RWPE1 (cell line): ENCODE measurements around the gene NCKAP5.

Source experiments
- CTCF ChIA-PET: fragments of 350-600 bp; sonication (Branson Sonifier 250); formaldehyde crosslinking; extraction: SDS; loops from one replicate; lab custom pipeline; 2021; lab: Yijun Ruan, JAX
- POLR2A ChIA-PET: fragments of 400-600 bp; formaldehyde crosslinking; extraction: SDS; loops from one replicate; lab custom pipeline; 2020; ENCODE audit warnings: antibody characterized with exemption; ENCODE audit not compliant: low non-redundant PET; lab: Yijun Ruan, JAX
- DNase-seq: peaks from one replicate; pipeline ENCODE4 v3.0.0; 2012; ENCODE audit warnings: low spot score
- H3K27ac ChIP-seq: fragments of 450-650 bp; 2 replicates; pipeline ENCODE4 v1.5.1; 2017
- CTCF ChIP-seq: fragments of 450-650 bp; conservative IDR thresholded peaks from 2 replicates; pipeline ENCODE4 v1.5.1; 2017; ENCODE audit warnings: low read depth, mild to moderate bottlenecking

NCKAP5 gene

GRCh38 chr2:133362061-133362476 lies 206.2 kb downstream of the NCKAP5 start:
- DNase-seq, result peak; percentile 15
- TF ChIP-seq CTCF, result no peak
- H3K27ac ChIP-seq, result no peak overlapping the region

GRCh38 chr2:133360882-133361281 lies 207.4 kb downstream of the NCKAP5 start:
- no peak overlapping the region for H3K27ac ChIP-seq
- no peak for TF ChIP-seq CTCF
- DNase-seq, result no peak
- ChIA-PET POLR2A (no interaction called here), CTCF (interaction anchor here (0.7 kb wide), 1 partner anchor 262 kb away, joined by 4 read pairs; no protein-coding TSS in a partner anchor)

More at GRCh38 chr2:133362061-133362476, 206.2 kb downstream of the NCKAP5 start:
- ChIA-PET CTCF (no interaction called here), POLR2A (no interaction called here)

- no peak for DNase-seq
- CTCF ChIA-PET, result no interaction called here
- no peak for TF ChIP-seq CTCF
- POLR2A ChIA-PET, result no interaction called here
- no peak overlapping the region for H3K27ac ChIP-seq
These were observed 208.1 kb downstream of the NCKAP5 start for GRCh38 chr2:133360190-133360589.

- no peak overlapping the region for H3K27ac ChIP-seq
- no peak for TF ChIP-seq CTCF
- no peak for DNase-seq
- ChIA-PET POLR2A (no interaction called here), CTCF (no interaction called here)
These were observed 215.5 kb downstream of the NCKAP5 start for GRCh38 chr2:133352719-133353118.

GRCh38 chr2:133346654-133347053 lies 221.6 kb downstream of the NCKAP5 start:
- peak; percentile 7 for DNase-seq
- ChIA-PET POLR2A (no interaction called here), CTCF (no interaction called here)
- H3K27ac ChIP-seq, result peak overlapping the region; percentile 44; the same call in 1 of the 2 replicates
- no peak for TF ChIP-seq CTCF

- TF ChIP-seq CTCF, result no peak
- no peak for DNase-seq
- ChIA-PET POLR2A (no interaction called here), CTCF (interaction anchor here (0.6 kb wide), 1 partner anchor 84 kb away, joined by 3 read pairs; no protein-coding TSS in a partner anchor)
- H3K27ac ChIP-seq, result no peak overlapping the region
These were observed 222.6 kb downstream of the NCKAP5 start for GRCh38 chr2:133345638-133346037.

GRCh38 chr2:133344849-133345248 lies 223.4 kb downstream of the NCKAP5 start:
- DNase-seq, result no peak
- CTCF ChIA-PET, result no interaction called here
- no peak for TF ChIP-seq CTCF
- H3K27ac ChIP-seq, result no peak overlapping the region
- POLR2A ChIA-PET, result no interaction called here
